Measurements from ENCODE around the gene PALD1.

PALD1 gene

DNA sequence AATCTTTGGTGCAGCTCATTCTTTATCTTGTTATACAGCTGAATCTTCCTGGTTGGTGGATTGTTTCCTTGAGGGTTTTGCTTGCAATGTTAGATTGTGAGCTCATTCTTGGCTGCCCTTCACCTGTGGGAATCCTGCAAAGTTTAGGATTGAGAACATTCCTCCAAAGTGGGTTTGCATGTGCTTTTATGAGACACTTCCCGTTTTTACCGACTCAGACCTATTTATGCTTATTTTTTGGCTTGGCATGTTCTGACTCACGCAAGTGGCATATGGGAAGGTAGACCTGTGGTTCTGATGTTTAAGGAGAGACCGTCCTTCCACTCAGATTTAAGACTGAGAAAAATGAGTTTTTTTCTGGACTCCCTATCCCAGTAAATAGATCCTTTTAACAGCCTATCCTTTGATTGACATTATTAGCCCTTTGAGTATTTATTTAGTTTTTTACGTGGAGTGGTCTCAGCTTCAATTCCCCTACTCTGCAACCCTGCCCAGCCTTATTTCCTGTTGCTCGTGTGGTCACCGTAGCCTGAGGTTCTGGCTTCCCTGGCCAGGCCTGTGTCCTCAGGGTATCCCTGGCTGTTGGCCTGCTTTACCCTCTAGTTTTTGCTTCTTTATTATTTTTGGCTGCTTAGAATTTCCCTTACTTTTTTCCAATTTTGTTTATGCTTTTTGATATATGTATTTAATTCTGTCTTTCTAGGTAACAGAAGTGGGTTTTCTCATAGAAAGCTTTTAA is 137.4 kb downstream of the PALD1 start:
- no peak for DNase-seq

DNA sequence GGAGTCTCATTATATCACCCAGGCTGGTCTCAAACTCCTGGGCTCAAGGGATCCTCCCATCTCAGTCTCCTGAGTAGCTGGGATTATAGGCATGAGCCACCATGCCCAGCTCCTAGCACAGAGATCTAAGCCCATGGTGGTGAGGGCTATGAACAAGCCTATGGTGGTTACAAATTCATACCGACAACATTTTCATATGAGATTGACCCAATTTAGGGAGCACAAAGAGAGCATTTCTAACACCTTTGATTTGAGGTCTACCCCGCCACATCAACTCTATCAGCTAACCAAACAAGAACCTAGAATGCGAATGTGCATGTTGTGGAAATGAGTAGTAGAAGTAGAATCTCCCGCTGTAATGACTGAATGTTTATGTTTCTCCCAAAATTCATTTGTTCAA is 138.2 kb downstream of the PALD1 start:
- no peak for DNase-seq

Data from NCI-H345 (cell line).